Activated CD4-positive, alpha-beta T cell treated with anti-CD3 and anti-CD28 coated beads for 36 hours (primary cell): ENCODE results near the gene PKHD1. TPM values are rescaled to one million over a fixed set of nuclear protein-coding genes. Genes with fewer than 3 reads are reported as not detected.

Experiments
- ATAC-seq: fragments of 200-7000 bp; cut with Tn5 transposase; one replicate; pipeline ENCODE4 v1.10.0; 2021; ENCODE audit warnings: mild to moderate bottlenecking, moderate library complexity
- CTCF ChIA-PET: fragments of 350-600 bp; sonication (Branson Sonifier 250); formaldehyde crosslinking; loops from one replicate; lab custom pipeline; 2021; ENCODE audit warnings: antibody characterized with exemption; lab: Charles Lee
- POLR2A ChIA-PET: fragments of 350-600 bp; sonication (Branson Sonifier 250); formaldehyde crosslinking; loops from one replicate; lab custom pipeline; 2021; ENCODE audit warnings: antibody characterized with exemption, inconsistent platforms; lab: Charles Lee
- DNase-seq: peaks from one replicate; pipeline ENCODE4 v3.0.0-alpha.2; 2020
- H3K27ac Mint-ChIP-seq: one replicate; pipeline ENCODE4 v1.8.0; 2021; ENCODE audit warnings: mixed read lengths
- H3K27me3 Mint-ChIP-seq: one replicate; pipeline ENCODE4 v1.8.0; 2021; ENCODE audit warnings: mixed read lengths
- H3K36me3 Mint-ChIP-seq: one replicate; pipeline ENCODE4 v1.8.0; 2021; ENCODE audit warnings: low read depth, mixed read lengths
- H3K4me1 Mint-ChIP-seq: one replicate; pipeline ENCODE4 v1.8.0; 2021; ENCODE audit warnings: mixed read lengths
- H3K4me3 Mint-ChIP-seq: one replicate; pipeline ENCODE4 v1.8.0; 2021; ENCODE audit warnings: mild to moderate bottlenecking, moderate library complexity, mixed read lengths
- H3K9me3 Mint-ChIP-seq: one replicate; pipeline ENCODE4 v1.8.0; 2021; ENCODE audit warnings: low read depth, mixed read lengths
- intact Hi-C, 2 experiments: fragments of 100-400 bp; cut with DNase I in 1 of 2; cut with micrococcal nuclease in 1 of 2; formaldehyde crosslinking; loops; one replicate each; pipeline versions ENCODE4 v1.14.2 to v1.15.1; 2022 to 2024; cut with DNase I, micrococcal nuclease
- total RNA-seq, 2 experiments: library from RNA; stranded (reverse); gene quantifications; one replicate each; pipeline ENCODE4 v1.2.3, GENCODE V29; 2021

PKHD1 gene
- total RNA-seq, 2 experiments from 2014 or later: 0.02 to 0.04 TPM

- Mint-ChIP-seq H3K4me1 (no peaks in the 10 kb centered on the region), H3K4me3 (no peak overlapping the region), H3K36me3 (no peaks in the 10 kb centered on the region), H3K9me3 (peaks cover 7% of the 10 kb centered on the region), H3K27ac (no peak overlapping the region), H3K27me3 (peaks cover 2% of the 10 kb centered on the region)
- ChIA-PET POLR2A (no interaction called here), CTCF (no interaction called here)
- intact Hi-C loops: no loop called here
- ATAC-seq (no peak), DNase-seq (no peak)
Measured at GRCh38 chr6:51675922-51676275, 411.5 kb downstream of the PKHD1 start.

GRCh38 chr6:51675020-51675921, 412.1 kb downstream of the PKHD1 start:
- H3K4me3 Mint-ChIP-seq: no peak overlapping the region
- ChIA-PET CTCF (no interaction called here), POLR2A (no interaction called here)
- ATAC-seq (no peak), DNase-seq (no peak)
- H3K27me3 Mint-ChIP-seq: peaks cover 2% of the 10 kb centered on the region
- H3K9me3 Mint-ChIP-seq: peaks cover 7% of the 10 kb centered on the region
- no peaks in the 10 kb centered on the region for H3K36me3 Mint-ChIP-seq
- no peaks in the 10 kb centered on the region for H3K4me1 Mint-ChIP-seq
- no peak overlapping the region for H3K27ac Mint-ChIP-seq
- intact Hi-C loops: no loop called here

DNA sequence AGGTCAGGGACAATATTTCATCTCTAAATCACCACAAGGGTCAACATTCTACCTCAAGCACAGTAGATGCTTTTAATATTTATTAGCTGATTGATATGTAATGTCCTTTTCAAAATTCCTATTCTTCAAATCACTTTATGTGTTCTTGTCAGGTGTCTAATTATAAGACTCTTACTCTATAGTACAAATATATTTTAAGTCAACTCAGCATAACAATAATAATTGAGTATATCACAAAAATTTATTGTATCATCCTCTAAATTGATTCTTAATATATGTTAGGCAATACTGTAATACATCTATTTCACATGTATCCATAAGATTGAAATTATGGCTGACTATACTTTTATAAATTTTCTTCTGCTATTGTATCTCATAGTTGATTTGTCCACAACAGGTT, 423.9 kb downstream of the PKHD1 start:
- Mint-ChIP-seq H3K36me3 (no peaks in the 10 kb centered on the region), H3K27ac (no peak overlapping the region), H3K27me3 (no peaks in the 10 kb centered on the region), H3K4me3 (no peak overlapping the region), H3K9me3 (no peaks in the 10 kb centered on the region), H3K4me1 (no peaks in the 10 kb centered on the region)
- no peak for DNase-seq
- no peak for ATAC-seq
- POLR2A ChIA-PET: no interaction called here
- CTCF ChIA-PET: no interaction called here
- intact Hi-C loops: no loop called here

DNA sequence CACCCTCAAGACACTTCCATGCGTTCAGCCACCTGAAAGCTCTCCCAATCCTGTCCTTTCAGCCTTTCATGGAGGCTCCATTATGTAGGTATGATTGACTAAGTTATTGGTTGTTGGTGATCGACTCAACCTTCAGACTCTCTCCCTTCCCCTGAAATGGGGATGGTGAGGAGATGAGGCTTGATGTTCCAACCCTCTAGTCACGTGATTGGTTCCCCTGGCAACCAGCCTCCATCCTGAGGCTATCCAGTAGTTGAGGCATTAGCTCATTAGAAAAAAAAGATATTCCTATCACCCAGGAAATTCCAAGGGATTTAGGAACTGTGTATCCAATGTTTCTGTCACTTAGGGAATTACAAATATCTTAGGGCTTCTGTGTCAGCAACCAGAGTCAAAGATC, 426.6 kb downstream of the PKHD1 start:
- no peak overlapping the region for H3K27ac Mint-ChIP-seq
- intact Hi-C loops: no loop called here
- no peak for DNase-seq
- ATAC-seq: no peak
- CTCF ChIA-PET: no interaction called here
- POLR2A ChIA-PET: no interaction called here
- no peaks in the 10 kb centered on the region for H3K9me3 Mint-ChIP-seq
- H3K4me1 Mint-ChIP-seq: no peaks in the 10 kb centered on the region
- no peaks in the 10 kb centered on the region for H3K36me3 Mint-ChIP-seq
- H3K4me3 Mint-ChIP-seq: no peak overlapping the region
- H3K27me3 Mint-ChIP-seq: no peaks in the 10 kb centered on the region

GRCh38 chr6:51657491-51657890, 429.9 kb downstream of the PKHD1 start:
- H3K4me3 Mint-ChIP-seq: no peak overlapping the region
- no peak overlapping the region for H3K27ac Mint-ChIP-seq
- ChIA-PET POLR2A (no interaction called here), CTCF (no interaction called here)
- ATAC-seq (no peak), DNase-seq (no peak)
- H3K9me3 Mint-ChIP-seq: no peaks in the 10 kb centered on the region
- H3K4me1 Mint-ChIP-seq: no peaks in the 10 kb centered on the region
- no peaks in the 10 kb centered on the region for H3K27me3 Mint-ChIP-seq
- intact Hi-C loops: no loop called here
- H3K36me3 Mint-ChIP-seq: no peaks in the 10 kb centered on the region

DNA sequence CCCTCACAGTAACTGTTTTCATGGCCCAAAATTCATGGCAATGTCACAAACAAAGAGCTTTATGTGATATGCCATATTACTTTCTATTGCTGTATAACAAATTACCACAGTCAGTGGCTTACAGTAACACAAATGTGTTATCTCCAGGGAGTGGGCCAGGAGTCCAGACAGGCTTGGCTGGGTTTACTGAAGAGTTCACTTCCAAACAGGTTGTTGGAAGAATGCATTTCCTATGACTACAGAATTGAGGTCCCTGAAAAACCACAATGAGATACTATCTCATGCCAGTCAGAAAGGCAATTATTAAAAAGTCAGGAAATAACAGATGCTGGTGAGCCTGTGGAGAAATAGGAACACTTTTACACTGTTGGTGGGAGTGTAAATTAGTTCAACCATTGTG, 431.9 kb downstream of the PKHD1 start:
- Mint-ChIP-seq H3K27ac (no peak overlapping the region), H3K4me3 (no peak overlapping the region), H3K9me3 (no peaks in the 10 kb centered on the region), H3K36me3 (no peaks in the 10 kb centered on the region), H3K27me3 (no peaks in the 10 kb centered on the region), H3K4me1 (no peaks in the 10 kb centered on the region)
- no peak for ATAC-seq
- DNase-seq: no peak
- ChIA-PET CTCF (no interaction called here), POLR2A (no interaction called here)
- intact Hi-C loops: no loop called here

DNA sequence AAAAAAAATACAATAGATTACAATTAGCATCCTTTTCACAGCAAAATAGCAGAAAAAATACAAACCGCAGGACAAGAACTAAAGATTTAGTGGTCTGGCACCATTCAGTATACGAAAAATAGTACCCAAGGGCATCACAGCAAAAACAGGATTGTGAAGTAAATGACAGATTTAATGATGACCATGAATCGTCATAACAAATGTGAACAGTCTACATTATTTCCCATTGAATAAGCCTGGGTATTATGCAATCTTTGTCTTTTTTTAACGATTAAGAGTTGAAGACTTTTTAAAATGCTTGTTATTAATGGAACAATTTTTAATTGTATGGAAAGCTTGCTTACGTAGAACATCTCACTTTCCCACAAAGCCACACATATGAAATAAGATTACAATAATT, 432.8 kb downstream of the PKHD1 start:
- intact Hi-C loops: no loop called here
- Mint-ChIP-seq H3K27me3 (no peaks in the 10 kb centered on the region), H3K4me3 (no peak overlapping the region), H3K9me3 (no peaks in the 10 kb centered on the region), H3K36me3 (no peaks in the 10 kb centered on the region), H3K27ac (no peak overlapping the region), H3K4me1 (no peaks in the 10 kb centered on the region)
- no peak for DNase-seq
- POLR2A ChIA-PET: no interaction called here
- CTCF ChIA-PET: no interaction called here
- no peak for ATAC-seq

DNA sequence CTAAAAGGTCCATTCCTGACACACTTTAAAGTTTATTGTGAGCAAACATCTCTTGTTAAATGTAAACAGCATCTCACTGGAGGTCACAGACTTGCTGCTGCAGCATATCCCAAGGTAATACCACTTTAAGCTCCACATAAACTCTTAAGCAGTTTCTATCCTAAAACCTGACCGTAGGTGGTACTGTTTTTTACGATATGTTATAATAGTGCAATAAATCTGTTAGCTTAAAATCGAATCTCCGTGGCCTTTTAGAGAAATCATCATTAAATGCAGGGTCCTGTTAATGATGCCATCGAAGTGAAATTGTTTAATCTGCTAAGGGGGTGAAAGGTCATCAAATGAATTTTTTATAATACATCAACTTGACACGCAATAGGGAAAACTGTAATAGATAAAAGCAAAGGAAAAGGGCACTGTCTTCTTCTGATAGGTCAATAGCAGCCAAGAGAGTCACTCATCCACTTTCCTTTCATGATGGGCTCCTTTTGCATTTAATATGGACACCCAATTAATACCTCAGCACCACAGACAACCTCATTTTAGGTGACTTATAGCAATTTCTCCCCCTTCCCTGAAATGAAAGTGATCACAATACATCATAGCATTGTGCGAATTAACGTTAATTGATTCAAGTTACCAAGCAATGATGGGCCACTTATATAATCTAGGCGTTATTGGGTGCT, 436.1 kb downstream of the PKHD1 start:
- Mint-ChIP-seq H3K9me3 (no peaks in the 10 kb centered on the region), H3K4me1 (no peaks in the 10 kb centered on the region), H3K36me3 (no peaks in the 10 kb centered on the region), H3K27ac (no peak overlapping the region), H3K4me3 (no peak overlapping the region), H3K27me3 (no peaks in the 10 kb centered on the region)
- intact Hi-C loops: no loop called here
- ChIA-PET POLR2A (no interaction called here), CTCF (no interaction called here)
- ATAC-seq: no peak
- no peak for DNase-seq

GRCh38 chr6:51648774-51649173, 438.6 kb downstream of the PKHD1 start:
- CTCF ChIA-PET: interaction anchor here (1.1 to 1.3 kb wide), 2 partner anchors 13 to 14 kb away, joined by 3 read pairs; no protein-coding TSS in a partner anchor
- POLR2A ChIA-PET: no interaction called here
- intact Hi-C loops: no loop called here
- H3K4me1 Mint-ChIP-seq: no peaks in the 10 kb centered on the region
- H3K4me3 Mint-ChIP-seq: no peak overlapping the region
- no peaks in the 10 kb centered on the region for H3K36me3 Mint-ChIP-seq
- DNase-seq (no peak), ATAC-seq (no peak)
- H3K9me3 Mint-ChIP-seq: no peaks in the 10 kb centered on the region
- H3K27ac Mint-ChIP-seq: no peak overlapping the region
- H3K27me3 Mint-ChIP-seq: no peaks in the 10 kb centered on the region

DNA sequence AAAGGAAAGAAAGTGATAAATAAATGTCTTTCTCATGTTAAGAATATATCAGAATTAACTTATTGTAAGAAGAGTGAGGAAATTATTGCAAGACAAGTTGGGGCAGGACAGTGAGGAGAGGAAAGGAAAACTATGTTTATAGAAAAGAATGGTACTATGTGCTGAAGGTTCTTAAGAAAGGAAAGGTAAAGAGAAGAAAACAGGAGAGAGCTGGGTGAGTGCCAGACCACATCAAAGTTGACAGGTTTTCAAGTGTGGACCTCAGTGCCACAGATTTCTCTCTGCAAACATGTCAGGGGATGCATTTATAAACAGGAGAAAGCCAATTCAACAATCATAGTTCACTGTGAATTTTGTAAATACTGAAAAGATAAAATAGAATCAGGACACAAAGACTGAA, 439.2 kb downstream of the PKHD1 start:
- no peaks in the 10 kb centered on the region for H3K27me3 Mint-ChIP-seq
- DNase-seq (no peak), ATAC-seq (no peak)
- H3K36me3 Mint-ChIP-seq: no peaks in the 10 kb centered on the region
- no peak overlapping the region for H3K4me3 Mint-ChIP-seq
- no peaks in the 10 kb centered on the region for H3K9me3 Mint-ChIP-seq
- H3K27ac Mint-ChIP-seq: no peak overlapping the region
- ChIA-PET POLR2A (no interaction called here), CTCF (interaction anchor here (1.1 to 1.3 kb wide), 2 partner anchors 14 kb away, joined by 3 read pairs; no protein-coding TSS in a partner anchor)
- H3K4me1 Mint-ChIP-seq: no peaks in the 10 kb centered on the region
- intact Hi-C loops: no loop called here

- CTCF ChIA-PET: no interaction called here
- ATAC-seq: no peak
- no peaks in the 10 kb centered on the region for H3K9me3 Mint-ChIP-seq
- POLR2A ChIA-PET: no interaction called here
- intact Hi-C loops: no loop called here
- H3K4me3 Mint-ChIP-seq: no peak overlapping the region
- no peak for DNase-seq
- no peaks in the 10 kb centered on the region for H3K27me3 Mint-ChIP-seq
- H3K36me3 Mint-ChIP-seq: no peaks in the 10 kb centered on the region
- H3K27ac Mint-ChIP-seq: no peak overlapping the region
- no peaks in the 10 kb centered on the region for H3K4me1 Mint-ChIP-seq
Measured at GRCh38 chr6:51644426-51644825, 443.0 kb downstream of the PKHD1 start.

- Mint-ChIP-seq H3K27me3 (peaks cover 2% of the 10 kb centered on the region), H3K9me3 (peaks cover 3% of the 10 kb centered on the region), H3K4me1 (no peaks in the 10 kb centered on the region), H3K27ac (no peak overlapping the region), H3K4me3 (no peak overlapping the region), H3K36me3 (no peaks in the 10 kb centered on the region)
- CTCF ChIA-PET: interaction anchor here (0.7 kb wide), 1 partner anchor 364 kb away, joined by 3 read pairs; no protein-coding TSS in a partner anchor
- no peak for ATAC-seq
- POLR2A ChIA-PET: no interaction called here
- no peak for DNase-seq
- intact Hi-C loops: no loop called here
Measured at GRCh38 chr6:51640021-51640420, 447.4 kb downstream of the PKHD1 start.
